ENCODE measurements around the gene PDCD10.

DNA sequence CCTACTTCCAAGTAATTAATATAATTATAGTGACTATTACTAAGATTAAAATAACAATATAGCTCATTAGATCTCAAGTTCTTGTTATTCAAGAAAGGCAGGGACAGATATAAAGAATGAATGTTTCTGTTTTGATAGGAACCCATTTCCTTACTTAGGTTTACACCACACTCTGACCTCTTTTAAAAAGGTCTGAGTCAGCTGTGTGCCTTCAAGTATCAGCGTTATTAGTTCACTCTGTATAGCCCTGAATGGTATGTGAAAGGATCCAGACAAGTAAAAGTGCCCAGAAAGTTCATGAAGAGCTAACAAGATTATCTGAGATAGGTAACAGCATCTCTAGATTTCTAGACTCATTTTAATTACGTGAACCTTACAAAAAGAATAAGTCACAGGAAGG lies 28.9 kb downstream of the PDCD10 start:
- TF ChIP-seq, protein P1, sequence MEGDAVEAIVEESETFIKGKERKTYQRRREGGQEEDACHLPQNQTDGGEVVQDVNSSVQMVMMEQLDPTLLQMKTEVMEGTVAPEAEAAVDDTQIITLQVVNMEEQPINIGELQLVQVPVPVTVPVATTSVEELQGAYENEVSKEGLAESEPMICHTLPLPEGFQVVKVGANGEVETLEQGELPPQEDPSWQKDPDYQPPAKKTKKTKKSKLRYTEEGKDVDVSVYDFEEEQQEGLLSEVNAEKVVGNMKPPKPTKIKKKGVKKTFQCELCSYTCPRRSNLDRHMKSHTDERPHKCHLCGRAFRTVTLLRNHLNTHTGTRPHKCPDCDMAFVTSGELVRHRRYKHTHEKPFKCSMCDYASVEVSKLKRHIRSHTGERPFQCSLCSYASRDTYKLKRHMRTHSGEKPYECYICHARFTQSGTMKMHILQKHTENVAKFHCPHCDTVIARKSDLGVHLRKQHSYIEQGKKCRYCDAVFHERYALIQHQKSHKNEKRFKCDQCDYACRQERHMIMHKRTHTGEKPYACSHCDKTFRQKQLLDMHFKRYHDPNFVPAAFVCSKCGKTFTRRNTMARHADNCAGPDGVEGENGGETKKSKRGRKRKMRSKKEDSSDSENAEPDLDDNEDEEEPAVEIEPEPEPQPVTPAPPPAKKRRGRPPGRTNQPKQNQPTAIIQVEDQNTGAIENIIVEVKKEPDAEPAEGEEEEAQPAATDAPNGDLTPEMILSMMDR (IDR thresholded peaks at IDR 0.05) = no peak
- no peak for TF ChIP-seq EZH2 (IDR thresholded peaks at IDR 0.05; ENCODE audit: borderline replicate concordance, insufficient read depth, low read depth, low read length, poor library complexity, severe bottlenecking)
